ENCODE results near the gene GJD3. TPM values are rescaled to one million over a fixed set of nuclear protein-coding genes. Genes with fewer than 3 reads are reported as not detected.

GJD3 gene
- total RNA-seq, 1 experiment from 2014 or later: not detected

GRCh38 chr17:40348136-40348504 is 16.4 kb downstream of the GJD3 start:
- Mint-ChIP-seq H3K36me3 (ENCODE audit: insufficient read depth, unreplicated experiment) (peaks cover 15% of the 10 kb centered on the region), H3K27me3 (ENCODE audit: insufficient read depth, unreplicated experiment) (no peaks in the 10 kb centered on the region), H3K4me3 (ENCODE audit: unreplicated experiment) (peak overlapping the region; percentile 56), H3K4me1 (ENCODE audit: insufficient read depth, unreplicated experiment) (peaks cover 50% of the 10 kb centered on the region), H3K27ac (ENCODE audit: low read depth, unreplicated experiment) (no peak overlapping the region), H3K9me3 (ENCODE audit: unreplicated experiment) (no peaks in the 10 kb centered on the region)
- BruUV-seq (replicated peaks): no TSS peak
- TF ChIP-seq CTCF (IDR thresholded peaks at IDR 0.05; ENCODE audit: unreplicated experiment): no peak
- intact Hi-C loops (cut with micrococcal nuclease): no loop called here
- DNase-seq (ENCODE audit: unreplicated experiment): no peak
- CTCF ChIA-PET: interaction anchor here (0.6 to 2.4 kb wide), 7 partner anchors 31 to 186 kb away, joined by 4 to 15 read pairs (median 6); partner anchors contain the start of gene RARA
- POLR2A ChIA-PET: interaction anchor here (0.7 to 4.7 kb wide), 6 partner anchors 32 to 123 kb away, joined by 3 to 24 read pairs (median 4); no protein-coding TSS in a partner anchor

- intact Hi-C loops (cut with micrococcal nuclease): no loop called here
- TF ChIP-seq CTCF (IDR thresholded peaks at IDR 0.05; ENCODE audit: unreplicated experiment): no peak
- Mint-ChIP-seq H3K9me3 (ENCODE audit: unreplicated experiment) (no peaks in the 10 kb centered on the region), H3K4me1 (ENCODE audit: insufficient read depth, unreplicated experiment) (peaks cover 50% of the 10 kb centered on the region), H3K27ac (ENCODE audit: low read depth, unreplicated experiment) (no peak overlapping the region), H3K27me3 (ENCODE audit: insufficient read depth, unreplicated experiment) (no peaks in the 10 kb centered on the region), H3K36me3 (ENCODE audit: insufficient read depth, unreplicated experiment) (peaks cover 11% of the 10 kb centered on the region), H3K4me3 (ENCODE audit: unreplicated experiment) (no peak overlapping the region)
- BruUV-seq (replicated peaks): no TSS peak
- ChIA-PET POLR2A (interaction anchor here (0.7 to 4.7 kb wide), 4 partner anchors 32 to 123 kb away, joined by 3 to 24 read pairs (median 4); no protein-coding TSS in a partner anchor), CTCF (interaction anchor here (0.6 to 2.4 kb wide), 3 partner anchors 30 to 186 kb away, joined by 4 to 15 read pairs (median 6); no protein-coding TSS in a partner anchor)
- DNase-seq (ENCODE audit: unreplicated experiment): no peak
Measured at GRCh38 chr17:40347319-40348135, 17.0 kb downstream of the GJD3 start.

GRCh38 chr17:40346765-40347158 is 17.8 kb downstream of the GJD3 start:
- BruUV-seq (replicated peaks): no TSS peak
- CTCF ChIA-PET: no interaction called here
- Mint-ChIP-seq H3K4me3 (ENCODE audit: unreplicated experiment) (no peak overlapping the region), H3K27me3 (ENCODE audit: insufficient read depth, unreplicated experiment) (no peaks in the 10 kb centered on the region), H3K27ac (ENCODE audit: low read depth, unreplicated experiment) (no peak overlapping the region), H3K9me3 (ENCODE audit: unreplicated experiment) (no peaks in the 10 kb centered on the region), H3K36me3 (ENCODE audit: insufficient read depth, unreplicated experiment) (peaks cover 7% of the 10 kb centered on the region), H3K4me1 (ENCODE audit: insufficient read depth, unreplicated experiment) (peaks cover 50% of the 10 kb centered on the region)
- TF ChIP-seq CTCF (IDR thresholded peaks at IDR 0.05; ENCODE audit: unreplicated experiment): no peak
- POLR2A ChIA-PET: interaction anchor here (4.7 kb wide), 1 partner anchor 31 kb away, joined by 24 read pairs; no protein-coding TSS in a partner anchor
- intact Hi-C loops (cut with micrococcal nuclease): no loop called here
- DNase-seq (ENCODE audit: unreplicated experiment): no peak

- intact Hi-C loops (cut with micrococcal nuclease): no loop called here
- H3K9me3 Mint-ChIP-seq (ENCODE audit: unreplicated experiment): no peaks in the 10 kb centered on the region
- ChIA-PET POLR2A (interaction anchor here (0.6 to 1.5 kb wide), 5 partner anchors 10 to 151 kb away, joined by 3 to 4 read pairs (median 3); partner anchors contain the start of gene TOP2A), CTCF (interaction anchor here (0.7 to 1.6 kb wide), 4 partner anchors 12 to 44 kb away, joined by 3 to 5 read pairs (median 3); no protein-coding TSS in a partner anchor)
- no TSS peak for BruUV-seq (replicated peaks)
- H3K4me1 Mint-ChIP-seq (ENCODE audit: insufficient read depth, unreplicated experiment): peaks cover 50% of the 10 kb centered on the region
- no peak for DNase-seq (ENCODE audit: unreplicated experiment)
- peak overlapping the region; percentile 61 for H3K4me3 Mint-ChIP-seq (ENCODE audit: unreplicated experiment)
- peaks cover 2% of the 10 kb centered on the region for H3K36me3 Mint-ChIP-seq (ENCODE audit: insufficient read depth, unreplicated experiment)
- TF ChIP-seq CTCF (IDR thresholded peaks at IDR 0.05; ENCODE audit: unreplicated experiment): no peak
- no peaks in the 10 kb centered on the region for H3K27me3 Mint-ChIP-seq (ENCODE audit: insufficient read depth, unreplicated experiment)
- H3K27ac Mint-ChIP-seq (ENCODE audit: low read depth, unreplicated experiment): no peak overlapping the region
Measured at GRCh38 chr17:40345994-40346764, 18.4 kb downstream of the GJD3 start.

All from MCF 10A (cell line).